ENCODE data around the gene HAGH. TPM values are rescaled to one million over a fixed set of nuclear protein-coding genes. Genes with fewer than 3 reads are reported as not detected.

Gene HAGH
- total and polyA plus RNA-seq, 10 of the 15 experiments (the other 5 are each of a cell fraction or from before 2014, with no cell fraction given): 2.0 to 50.1 (median 22.4) TPM

GRCh38 chr16:1772908-1773702 lies 53.5 kb downstream of the HAGH start, which contains the start of gene MRPS34 (continued):
- 0 out of 2 replicates have a peak, but pooled peaks have one; percentile 55 for TF ChIP-seq HSF1 (IDR thresholded peaks at IDR 0.05; ENCODE audit: low read depth, low read length)
- TF ChIP-seq ELK1 (IDR thresholded peaks at IDR 0.05; ENCODE audit: low read depth, low read length): peak; percentile 98
- TF ChIP-seq EP300 (IDR thresholded peaks at IDR 0.05; ENCODE audit: borderline replicate concordance in 1 of 2, control insufficient read depth in 1 of 2, low read depth in 2 of 2, low read length in 2 of 2): no peak
- TF ChIP-seq ZNF622 (IDR thresholded peaks at IDR 0.05): no peak
- peak; percentile 15; the same call in 1 of the 2 replicates for TF ChIP-seq MAX (IDR thresholded peaks at IDR 0.05; ENCODE audit: low read depth, low read length)
- no peak for TF ChIP-seq MEF2A (IDR thresholded peaks at IDR 0.05; ENCODE audit: insufficient read depth, low read depth, low read length)
- TF ChIP-seq IRF3 (IDR thresholded peaks at IDR 0.05): no peak
- no peak for TF ChIP-seq TCF3 (IDR thresholded peaks at IDR 0.05; ENCODE audit: borderline replicate concordance, insufficient read depth, low read depth, low read length)
- 0 out of 2 replicates have a peak, but pooled peaks have one; percentile 13 for TF ChIP-seq BCLAF1 (IDR thresholded peaks at IDR 0.05)
- TF ChIP-seq PKNOX1 (IDR thresholded peaks at IDR 0.05): peak; percentile 44
- TF ChIP-seq ZBTB40 (IDR thresholded peaks at IDR 0.05; ENCODE audit: borderline replicate concordance): peak; percentile 98
- TF ChIP-seq ESRRA (IDR thresholded peaks at IDR 0.05; ENCODE audit: low read length): peak; percentile 69; the same call in 1 of the 2 replicates
- no peak for TF ChIP-seq MTA3 (IDR thresholded peaks at IDR 0.05; ENCODE audit: borderline replicate concordance, low read length)
- TF ChIP-seq RB1 (IDR thresholded peaks at IDR 0.05; ENCODE audit: borderline replicate concordance): peak; percentile 88; the same call in 1 of the 2 replicates
